MG63 (cell line): ENCODE results near the gene HS6ST1. TPM values are rescaled to one million over a fixed set of nuclear protein-coding genes. Genes with fewer than 3 reads are reported as not detected.
A peak's percentile ranks its signal among the peaks of the same experiment; 100 is the strongest.

ENCODE experiments used
- DNase-seq: peaks from one replicate; pipeline ENCODE4 v3.0.0-alpha.2; 2020
- H3K27me3 ChIP-seq: fragments of 250-450 bp; sonication (Bioruptor Pico); 2 replicates; pipeline ENCODE4 v1.5.1; 2020; ENCODE audit warnings: mild to moderate bottlenecking, moderate library complexity
- H3K36me3 ChIP-seq: fragments of 250-450 bp; sonication (Bioruptor Pico); 2 replicates; pipeline ENCODE4 v1.5.1; 2020; ENCODE audit warnings: mild to moderate bottlenecking, moderate library complexity
- H3K4me3 ChIP-seq: fragments of 250-450 bp; sonication (Bioruptor Pico); 2 replicates; pipeline ENCODE4 v1.5.1; 2020; ENCODE audit warnings: mild to moderate bottlenecking, moderate library complexity
- H3K9me3 ChIP-seq: fragments of 250-450 bp; sonication (Bioruptor Pico); 2 replicates; pipeline ENCODE4 v1.5.1; 2020; ENCODE audit warnings: mild to moderate bottlenecking, moderate library complexity
- total RNA-seq: library from RNA; depleted of rRNA; stranded (reverse); fragments of >200 nt; shearing (Covaris generic); gene quantifications from 2 replicates; pipeline ENCODE4 v1.2.3, GENCODE V29; 2014; ENCODE audit warnings: low replicate concordance

Gene HS6ST1
- total RNA-seq, 1 experiment from 2014 or later = 32.5 TPM

DNA sequence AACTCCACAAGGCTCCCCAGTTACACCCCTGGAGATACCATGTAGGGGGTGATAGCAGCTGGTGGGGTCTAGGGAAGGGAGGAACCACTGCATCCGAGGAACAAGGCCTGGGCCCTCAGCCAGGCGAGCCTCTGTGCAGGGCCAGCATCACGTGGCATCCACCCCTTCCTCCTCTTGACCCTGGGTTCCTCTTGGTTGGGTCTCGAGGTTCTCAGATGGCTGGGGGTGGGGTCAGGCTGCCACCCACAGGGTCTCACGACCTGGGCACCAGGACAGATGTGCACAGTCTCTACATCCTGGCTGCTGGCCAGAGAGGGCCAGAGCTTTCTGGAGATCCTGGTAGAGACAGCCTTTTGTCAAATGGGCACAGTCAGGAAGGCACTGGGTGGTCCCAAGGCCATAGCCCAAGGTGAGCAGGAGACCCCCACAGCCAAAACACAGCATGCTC, 10.4 kb downstream of the HS6ST1 start:
- Histone ChIP-seq H3K36me3 (no peaks in the 10 kb centered on the region), H3K9me3 (no peaks in the 10 kb centered on the region), H3K4me3 (no peak overlapping the region), H3K27me3 (no peaks in the 10 kb centered on the region)
- DNase-seq = no peak

DNA sequence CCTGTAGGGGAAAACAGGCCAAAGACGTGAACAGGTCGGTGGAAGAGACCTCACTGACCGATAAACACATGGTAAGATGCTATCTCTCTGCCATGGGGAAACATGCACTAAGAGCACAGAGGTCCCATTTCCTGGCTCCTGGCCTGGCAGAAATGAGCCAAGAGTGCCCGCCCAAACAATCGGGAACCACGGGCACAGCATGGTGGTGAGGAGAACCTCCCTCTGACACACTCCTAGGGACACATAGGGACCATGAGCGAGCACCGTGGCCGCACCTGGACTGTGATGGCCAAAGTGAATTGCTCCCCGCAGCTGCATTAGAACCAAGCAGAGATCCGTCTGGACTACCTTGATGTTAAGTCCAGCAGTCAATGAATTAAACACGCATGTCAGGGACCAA, 11.1 kb downstream of the HS6ST1 start:
- no peak overlapping the region for H3K4me3 ChIP-seq
- H3K9me3 ChIP-seq = no peaks in the 10 kb centered on the region
- H3K36me3 ChIP-seq = no peaks in the 10 kb centered on the region
- DNase-seq = no peak
- no peaks in the 10 kb centered on the region for H3K27me3 ChIP-seq

DNA sequence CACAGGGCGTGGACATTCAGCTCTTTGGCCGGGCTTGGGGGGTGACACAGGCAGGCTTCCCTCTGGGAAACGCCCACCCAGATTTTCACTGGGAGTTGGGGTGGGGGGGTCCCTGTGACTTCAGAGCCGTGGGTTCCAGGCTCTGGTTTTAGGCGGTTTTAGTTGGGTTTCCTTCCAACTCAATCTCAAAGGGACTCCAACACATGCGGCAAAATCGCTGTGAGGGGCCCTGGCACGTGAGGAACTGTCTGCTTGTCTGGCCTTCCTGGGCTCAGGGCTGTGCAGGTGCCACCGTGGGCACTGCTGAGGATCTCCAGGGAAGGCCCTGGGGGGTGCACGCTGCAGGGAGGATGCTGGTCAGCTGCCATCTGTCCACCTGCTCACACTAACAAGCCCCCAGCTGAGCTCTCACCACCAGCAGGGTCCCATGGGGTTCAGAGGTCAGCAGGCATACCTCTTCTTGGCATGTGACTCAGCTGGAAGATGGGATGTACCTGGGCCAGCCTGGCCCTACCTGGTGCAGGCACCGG, 11.7 kb downstream of the HS6ST1 start:
- H3K27me3 ChIP-seq = no peaks in the 10 kb centered on the region
- DNase-seq = no peak
- H3K4me3 ChIP-seq = no peak overlapping the region
- H3K9me3 ChIP-seq = no peaks in the 10 kb centered on the region
- no peaks in the 10 kb centered on the region for H3K36me3 ChIP-seq

DNA sequence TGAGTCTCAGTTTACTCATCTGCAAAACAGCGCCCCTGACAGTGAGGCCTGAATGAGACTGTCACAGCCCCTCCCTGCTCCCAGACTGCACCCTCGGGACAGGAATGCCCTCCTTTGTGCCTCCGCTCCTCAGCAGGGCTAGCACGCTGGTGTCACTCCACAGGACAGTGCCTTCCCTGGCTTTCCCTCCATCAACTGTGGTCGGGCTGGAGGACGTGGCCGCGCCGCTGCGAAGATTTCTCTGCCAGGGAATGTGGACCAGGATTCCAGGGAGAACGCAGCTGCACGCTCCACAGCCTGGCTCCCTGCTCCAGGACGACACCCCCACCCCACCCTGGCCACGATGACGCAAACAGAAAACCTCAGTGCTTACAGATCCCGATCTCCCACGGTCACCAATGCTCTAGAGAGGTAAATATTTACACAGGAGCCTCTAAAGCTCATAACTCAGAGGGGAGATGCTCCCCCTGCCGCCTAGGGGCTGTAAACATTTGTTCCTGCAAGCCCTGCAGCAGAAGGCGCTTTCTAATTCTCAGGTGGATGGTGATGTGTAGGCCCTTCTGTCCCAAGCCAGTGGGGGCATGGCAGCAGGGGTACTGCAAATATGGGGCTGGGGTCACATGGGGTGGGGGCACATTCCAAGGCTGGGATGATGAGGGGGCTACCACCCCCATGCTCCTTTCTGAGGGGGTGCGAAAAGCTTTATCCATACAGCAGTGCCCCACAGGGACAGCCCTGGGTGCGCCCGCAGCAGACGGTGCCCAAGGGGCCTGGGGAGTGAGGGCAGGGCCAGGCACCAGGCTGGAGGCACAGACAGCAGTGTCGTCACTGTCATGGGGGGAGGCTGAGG, 12.4 kb downstream of the HS6ST1 start:
- no peaks in the 10 kb centered on the region for H3K27me3 ChIP-seq
- H3K4me3 ChIP-seq = no peak overlapping the region
- DNase-seq = peak; percentile 43
- H3K9me3 ChIP-seq = no peaks in the 10 kb centered on the region
- H3K36me3 ChIP-seq = no peaks in the 10 kb centered on the region

DNA sequence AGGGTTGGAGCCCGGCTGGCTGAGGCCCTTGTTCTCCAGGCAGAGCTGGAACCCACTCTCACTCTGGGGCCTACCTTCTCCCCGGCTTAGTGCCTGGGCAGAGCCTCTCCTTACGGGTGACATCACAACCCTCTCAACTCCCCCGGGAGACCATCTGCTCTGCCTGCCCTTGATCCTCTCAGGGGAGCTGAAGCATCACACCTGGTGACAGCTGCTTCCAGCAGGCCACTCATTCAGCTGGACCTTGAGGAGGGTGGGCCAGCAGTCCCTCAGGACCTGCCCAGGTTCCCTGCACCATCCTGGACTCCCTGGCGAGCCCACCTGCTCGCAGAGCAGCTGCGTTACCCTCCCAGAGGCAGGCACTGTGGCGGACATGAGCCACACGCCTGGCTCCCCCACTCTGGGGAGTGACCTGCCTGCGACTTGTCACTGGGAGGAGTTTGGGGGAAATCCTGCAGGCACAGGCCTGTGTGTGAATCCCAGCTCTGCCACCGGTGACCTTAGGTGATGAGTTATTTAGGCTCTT, 13.1 kb downstream of the HS6ST1 start:
- H3K27me3 ChIP-seq = no peaks in the 10 kb centered on the region
- no peak for DNase-seq
- no peaks in the 10 kb centered on the region for H3K9me3 ChIP-seq
- H3K36me3 ChIP-seq = no peaks in the 10 kb centered on the region
- no peak overlapping the region for H3K4me3 ChIP-seq

DNA sequence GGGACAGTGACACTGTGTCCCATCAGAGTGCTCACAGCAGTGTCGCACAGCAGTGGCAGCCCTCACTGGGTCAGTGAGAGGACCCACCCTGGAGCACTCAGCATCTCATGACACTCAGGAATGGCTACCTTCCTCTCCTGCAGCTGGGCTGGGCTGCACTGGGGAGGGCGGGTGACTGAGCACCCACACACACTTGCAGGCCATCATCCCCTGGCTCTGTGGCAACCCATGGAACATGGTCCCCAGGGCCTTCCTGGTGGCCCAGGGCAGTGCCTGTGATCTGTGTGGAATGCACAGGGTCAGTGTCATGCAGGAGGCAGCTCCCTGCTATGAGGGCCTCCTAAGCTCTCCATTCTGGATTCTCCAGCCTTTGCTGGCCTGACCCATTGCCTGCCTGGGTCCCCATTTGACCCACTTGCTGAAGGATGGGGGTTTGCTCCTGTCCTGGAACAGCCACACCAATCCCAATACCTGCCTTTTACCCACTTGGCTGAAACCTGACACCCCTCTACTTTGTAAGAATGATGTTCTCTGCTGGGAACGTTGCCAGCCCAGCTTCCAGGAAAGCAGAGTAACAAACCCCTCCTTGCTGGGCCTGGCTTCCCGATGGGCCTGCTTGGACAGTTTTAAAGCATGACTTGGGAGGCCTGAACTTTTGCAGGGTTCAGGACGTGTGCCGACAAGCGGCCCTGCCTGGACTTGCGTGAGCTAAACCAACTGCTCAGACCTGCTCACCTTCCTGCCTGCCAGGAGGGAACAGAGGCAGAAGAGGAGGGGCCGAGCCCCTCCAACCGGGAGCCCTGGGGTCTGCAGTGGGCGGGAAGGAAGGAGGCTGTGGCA, 13.7 kb downstream of the HS6ST1 start:
- H3K4me3 ChIP-seq = no peak overlapping the region
- no peaks in the 10 kb centered on the region for H3K9me3 ChIP-seq
- DNase-seq = peak; percentile 92
- H3K36me3 ChIP-seq = no peaks in the 10 kb centered on the region
- H3K27me3 ChIP-seq = no peaks in the 10 kb centered on the region

DNA sequence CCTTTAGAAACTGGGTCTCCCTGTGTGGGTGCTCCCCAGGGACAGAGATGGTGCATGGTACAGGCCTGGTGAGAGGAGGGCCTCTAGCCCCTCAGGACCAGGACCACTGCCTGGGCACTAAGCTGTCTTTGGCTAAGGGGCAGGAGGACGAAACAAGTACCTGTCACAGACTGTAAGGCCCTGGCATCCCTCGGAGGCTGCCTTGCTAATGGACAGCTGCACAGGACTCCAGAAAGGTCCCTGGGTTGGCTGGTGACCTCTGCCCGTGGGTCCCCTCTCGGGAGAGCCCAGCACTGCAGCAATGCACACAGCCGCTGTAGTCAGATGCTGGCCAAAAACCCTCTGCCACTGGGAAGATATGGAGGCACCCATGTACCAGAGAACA, 14.3 kb downstream of the HS6ST1 start:
- Histone ChIP-seq H3K36me3 (no peaks in the 10 kb centered on the region), H3K27me3 (no peaks in the 10 kb centered on the region), H3K9me3 (no peaks in the 10 kb centered on the region), H3K4me3 (no peak overlapping the region)
- DNase-seq = no peak

DNA sequence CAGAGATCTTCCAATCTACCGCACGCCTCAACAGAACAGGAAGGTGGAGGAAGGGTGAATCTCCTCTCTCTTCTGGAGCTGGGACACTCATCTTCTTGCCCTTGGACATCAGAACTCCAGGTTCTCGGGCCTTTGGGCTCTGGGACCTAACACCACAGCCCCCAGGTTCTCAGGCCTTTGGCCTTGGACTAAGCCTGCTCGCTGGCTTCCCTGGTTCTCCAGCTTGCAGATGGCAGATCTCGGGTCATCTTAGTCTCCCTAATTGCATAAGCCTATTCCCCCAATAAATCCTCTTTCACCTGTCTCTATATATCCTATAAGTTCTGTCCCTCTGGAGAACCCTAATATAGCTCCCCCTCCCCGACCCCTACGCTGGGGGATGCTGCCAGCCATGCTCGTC, 14.8 kb downstream of the HS6ST1 start:
- no peak for DNase-seq
- Histone ChIP-seq H3K9me3 (no peaks in the 10 kb centered on the region), H3K4me3 (no peak overlapping the region), H3K27me3 (no peaks in the 10 kb centered on the region), H3K36me3 (no peaks in the 10 kb centered on the region)

DNA sequence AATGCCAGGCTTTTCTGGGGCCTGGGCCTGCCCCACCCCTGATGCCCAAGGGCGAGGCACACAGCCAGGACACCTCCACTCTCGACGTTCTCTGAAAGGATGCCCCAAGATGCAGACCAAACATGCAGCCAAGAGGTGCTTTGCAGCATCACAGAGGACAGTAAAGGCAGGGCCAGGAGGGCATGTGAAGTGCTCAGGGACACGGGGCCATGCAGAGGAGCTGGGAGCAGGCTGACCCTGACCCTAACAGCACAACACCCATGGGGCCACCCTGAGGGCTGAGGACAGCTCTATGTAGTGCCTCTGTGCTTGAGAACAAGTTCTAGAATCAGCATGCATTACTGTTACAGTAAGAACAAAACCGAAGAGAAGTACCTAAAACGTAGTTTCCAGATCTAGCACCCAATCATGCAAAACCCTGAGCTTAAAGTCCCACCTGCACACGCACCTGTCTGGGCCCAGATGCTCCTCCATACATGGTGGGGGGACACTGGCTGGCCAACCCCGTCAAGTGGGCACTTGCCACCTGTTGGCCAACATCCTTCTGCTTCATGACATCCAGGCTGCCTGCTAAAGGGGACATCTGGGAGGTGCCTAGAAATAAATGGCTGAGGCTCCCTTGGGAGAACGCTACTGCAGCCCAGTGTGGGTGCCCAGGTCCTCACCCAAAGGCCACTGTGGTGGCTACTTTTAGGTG, 15.4 kb downstream of the HS6ST1 start:
- Histone ChIP-seq H3K36me3 (no peaks in the 10 kb centered on the region), H3K4me3 (no peak overlapping the region), H3K9me3 (no peaks in the 10 kb centered on the region), H3K27me3 (no peaks in the 10 kb centered on the region)
- DNase-seq = no peak

DNA sequence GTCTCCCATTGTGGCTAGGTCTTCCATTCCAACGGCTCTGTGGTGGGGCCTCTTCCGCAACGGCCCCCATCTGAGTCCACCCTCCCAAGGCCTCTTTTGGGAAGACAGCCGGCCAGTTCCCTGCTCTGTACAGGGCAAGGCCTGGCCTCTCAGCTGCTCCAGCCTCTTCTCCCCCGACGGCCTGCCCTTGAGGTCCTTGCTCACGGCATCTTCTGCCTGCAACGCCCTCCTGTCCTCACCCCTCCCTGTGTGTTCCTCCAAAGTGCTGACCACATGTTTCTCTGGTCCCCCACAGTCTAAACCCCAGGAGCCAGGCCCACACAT, 16.0 kb downstream of the HS6ST1 start:
- Histone ChIP-seq H3K27me3 (no peaks in the 10 kb centered on the region), H3K4me3 (no peak overlapping the region), H3K36me3 (no peaks in the 10 kb centered on the region), H3K9me3 (no peaks in the 10 kb centered on the region)
- DNase-seq = no peak

DNA sequence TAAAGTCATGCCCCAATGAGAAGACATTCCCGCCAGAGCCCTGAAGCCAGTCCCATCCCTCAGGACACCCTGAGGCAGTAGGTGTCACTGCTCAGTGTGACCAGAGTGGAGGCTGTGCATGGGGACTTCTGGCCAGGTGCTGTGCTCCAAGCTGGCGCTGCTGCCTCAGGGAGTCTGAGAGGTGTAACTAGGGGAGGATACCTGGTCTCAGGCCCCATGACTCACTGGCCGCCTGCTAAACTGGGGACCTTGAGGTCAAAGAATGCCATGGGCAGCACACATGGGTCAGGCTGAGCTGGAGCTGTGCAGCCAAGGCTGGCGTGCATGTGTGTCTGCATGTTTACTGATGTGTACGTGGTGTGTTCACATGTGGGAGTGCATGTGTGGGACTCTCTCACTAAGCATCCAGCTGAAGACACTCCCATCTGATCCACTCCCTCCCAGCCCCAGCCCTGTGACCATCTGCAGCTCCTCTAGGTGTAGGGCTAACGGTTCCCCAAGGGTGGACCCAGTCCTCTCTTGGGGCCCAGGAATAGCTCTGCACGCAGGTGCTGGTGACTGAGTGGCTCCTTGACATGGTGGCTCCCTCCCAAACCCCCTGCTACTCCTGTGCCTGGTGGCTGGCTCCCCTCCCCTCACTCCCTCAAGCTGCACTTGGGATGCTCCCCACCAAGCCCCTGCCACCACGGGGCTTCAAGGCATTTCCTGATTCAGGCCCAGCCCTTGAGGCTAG, 16.5 kb downstream of the HS6ST1 start:
- Histone ChIP-seq H3K9me3 (no peaks in the 10 kb centered on the region), H3K4me3 (no peak overlapping the region), H3K27me3 (no peaks in the 10 kb centered on the region), H3K36me3 (no peaks in the 10 kb centered on the region)
- DNase-seq = peak; percentile 35

DNA sequence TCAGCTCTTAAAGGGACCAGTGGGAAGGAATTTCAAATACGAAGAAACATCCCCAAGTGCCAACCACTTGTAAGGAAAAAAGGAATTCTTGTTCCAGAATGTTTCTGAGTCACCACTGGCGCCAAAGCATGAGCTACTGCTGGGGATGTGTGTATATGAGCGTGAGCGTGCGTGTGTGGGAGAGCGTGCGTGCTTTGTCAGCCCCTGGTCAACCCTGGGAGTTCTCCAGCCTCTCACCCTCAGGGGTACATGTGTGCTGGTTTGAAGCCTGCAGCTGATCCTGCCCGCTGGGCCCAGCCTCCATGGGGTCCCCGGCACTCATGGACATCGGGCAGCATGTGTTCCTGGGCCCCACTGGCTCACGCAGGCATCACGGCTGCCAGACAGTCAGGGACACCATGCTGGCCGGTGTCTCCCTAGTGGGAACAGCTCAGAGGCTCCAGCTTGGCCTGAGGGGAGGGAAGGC, 17.1 kb downstream of the HS6ST1 start:
- Histone ChIP-seq H3K36me3 (no peaks in the 10 kb centered on the region), H3K9me3 (no peaks in the 10 kb centered on the region), H3K4me3 (no peak overlapping the region), H3K27me3 (no peaks in the 10 kb centered on the region)
- DNase-seq = peak; percentile 92

DNA sequence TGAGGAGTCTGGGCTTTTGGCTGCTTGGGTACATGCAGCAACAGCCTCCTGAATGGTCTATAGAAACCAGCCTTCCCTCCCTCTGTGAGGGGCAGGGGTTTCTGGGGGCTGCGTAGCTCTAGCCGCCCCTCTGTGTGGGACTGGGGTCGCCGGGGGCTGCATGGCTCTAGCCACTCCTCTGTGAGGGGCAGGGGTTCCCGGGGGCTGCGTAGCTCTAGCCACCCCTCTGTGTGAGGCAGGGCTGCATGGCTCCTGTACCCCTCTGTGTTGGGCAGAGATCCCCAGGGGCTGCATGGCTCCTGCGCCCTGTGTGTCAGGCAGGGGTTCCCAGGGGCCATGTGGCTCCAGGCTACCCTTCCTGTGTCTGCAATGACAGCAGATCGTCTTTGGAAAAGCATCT, 17.6 kb downstream of the HS6ST1 start:
- DNase-seq = no peak
- Histone ChIP-seq H3K9me3 (no peaks in the 10 kb centered on the region), H3K27me3 (no peaks in the 10 kb centered on the region), H3K4me3 (no peak overlapping the region), H3K36me3 (no peaks in the 10 kb centered on the region)

DNA sequence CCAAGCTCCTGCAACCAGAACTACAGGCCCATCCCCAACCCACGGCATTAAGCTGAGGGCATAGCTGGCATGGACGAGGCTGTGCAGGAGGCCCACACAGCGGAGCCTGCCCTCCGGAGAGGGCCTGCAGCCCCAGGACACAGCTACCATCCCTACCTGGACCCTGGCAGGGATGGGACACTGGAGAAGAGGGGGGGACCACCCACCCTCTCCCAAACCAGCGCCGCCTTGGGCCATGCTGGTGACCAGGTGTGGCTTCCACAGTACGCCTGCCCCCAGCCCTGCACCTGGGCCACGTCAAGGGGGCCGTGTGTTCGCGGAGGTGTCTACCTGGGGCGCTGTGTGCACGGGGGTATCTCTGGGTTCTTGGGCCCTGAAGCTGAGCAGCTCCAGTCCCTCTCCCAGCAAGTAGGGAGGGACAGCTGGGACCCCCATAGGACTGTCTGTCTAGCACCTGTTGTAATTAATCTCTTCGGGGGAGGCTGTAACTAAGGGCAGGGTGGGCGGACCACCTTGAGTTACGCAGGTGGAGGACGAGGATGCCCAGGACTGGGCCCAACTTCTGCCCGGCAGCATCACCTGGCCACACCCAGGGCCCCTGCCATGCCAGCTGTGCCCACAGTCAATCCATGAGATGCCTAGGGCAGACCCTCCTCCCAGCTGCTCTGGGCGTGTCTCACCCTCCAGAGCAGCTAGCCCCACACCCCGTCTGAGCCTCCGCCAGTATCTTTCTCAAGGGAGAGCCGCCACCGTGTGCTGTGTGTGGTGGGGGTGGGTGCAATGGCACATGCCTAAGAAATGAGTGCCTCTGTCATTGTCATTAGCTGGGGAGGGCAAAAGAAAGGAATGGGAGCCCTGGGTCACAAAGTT, 18.3 kb downstream of the HS6ST1 start:
- no peak for DNase-seq
- H3K27me3 ChIP-seq = no peaks in the 10 kb centered on the region
- no peaks in the 10 kb centered on the region for H3K9me3 ChIP-seq
- H3K4me3 ChIP-seq = no peak overlapping the region
- no peaks in the 10 kb centered on the region for H3K36me3 ChIP-seq

DNA sequence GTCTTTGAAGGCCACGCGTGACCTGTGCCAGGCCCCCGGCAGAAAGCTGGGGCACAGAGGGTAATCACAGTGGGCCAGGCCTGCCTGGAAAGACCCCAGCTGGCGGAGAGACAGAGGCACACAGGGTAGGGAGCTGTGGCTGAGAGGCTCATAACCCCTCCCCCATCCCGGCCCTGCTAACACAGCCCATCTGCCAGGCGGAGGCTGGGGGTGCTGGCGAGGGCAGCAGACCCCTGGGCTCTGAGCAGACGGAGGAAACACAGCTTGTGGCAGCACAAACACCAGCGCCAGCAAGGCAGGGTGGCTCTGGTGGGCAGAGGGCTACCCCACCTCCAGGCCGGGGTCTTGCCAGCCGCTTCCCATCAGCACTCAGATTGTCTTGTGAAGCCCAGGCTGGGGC, 19.0 kb downstream of the HS6ST1 start:
- H3K27me3 ChIP-seq = no peaks in the 10 kb centered on the region
- no peak overlapping the region for H3K4me3 ChIP-seq
- H3K36me3 ChIP-seq = no peaks in the 10 kb centered on the region
- H3K9me3 ChIP-seq = no peaks in the 10 kb centered on the region
- no peak for DNase-seq
